SK-N-SH (cell line): ENCODE results near the gene SLC50A1.

Experiments used
- CTCF ChIP-seq: fragments of 200-600 bp; sonication (generic); IDR thresholded peaks from 2 replicates; pipeline ENCODE4 v1.6.1; 2017; ENCODE audit warnings: antibody characterized with exemption, mild to moderate bottlenecking, moderate library complexity
- EZH2phosphoT487 ChIP-seq: fragments of 200-600 bp; sonication (generic); IDR thresholded peaks from 2 replicates; pipeline ENCODE4 v1.6.1; 2017; ENCODE audit warnings: low read depth, mixed run types, mild to moderate bottlenecking, antibody characterized with exemption, moderate library complexity, borderline replicate concordance
- FOSL2 ChIP-seq: IDR thresholded peaks from 2 replicates; pipeline ENCODE4 v1.4.0; 2012; ENCODE audit warnings: low read depth, mild to moderate bottlenecking, moderate library complexity, borderline replicate concordance

GRCh38 chr1:155170101-155170785 lies 34.6 kb downstream of the SLC50A1 start:
- TF ChIP-seq EZH2phosphoT487 (no peak), CTCF (no peak), FOSL2 (no peak)
